ENCODE results near the gene BCOR.

DNA sequence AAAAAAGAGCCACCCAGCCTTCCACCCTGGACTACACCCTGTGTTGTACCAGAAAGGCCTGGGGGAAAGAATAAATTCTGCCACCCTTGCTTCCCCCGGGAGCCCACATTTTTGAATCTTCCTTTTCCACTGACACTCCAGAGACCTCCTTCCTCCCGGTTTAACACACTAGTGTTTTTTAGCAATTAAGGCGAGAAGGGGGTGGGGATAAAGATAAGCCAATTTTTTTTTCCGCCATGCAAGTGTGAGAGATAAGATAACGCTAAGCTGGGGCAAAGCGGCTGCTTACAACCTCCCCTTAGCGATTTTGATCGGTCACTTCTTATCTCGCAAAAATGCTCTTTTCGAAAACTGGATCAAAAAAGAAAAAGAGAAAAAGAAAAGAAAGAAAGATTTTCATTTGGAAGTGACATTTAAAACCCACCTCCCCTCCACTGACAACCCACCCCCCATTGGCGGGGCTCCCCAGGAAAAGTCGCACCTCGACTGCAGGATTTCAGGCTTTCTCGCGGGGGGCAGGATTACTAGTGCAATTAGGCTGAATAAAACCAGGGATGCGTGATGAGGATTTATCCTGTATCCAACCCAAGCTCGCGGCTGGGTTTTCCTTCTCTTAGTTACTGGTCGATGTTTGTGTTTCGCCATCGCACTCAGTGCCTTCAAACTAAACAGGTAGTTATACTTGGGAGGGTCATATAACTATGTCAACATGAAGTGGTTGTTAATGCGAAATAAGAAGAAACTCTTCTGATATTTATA, 6.0 kb upstream of the BCOR start:
- TF ChIP-seq, protein P1, sequence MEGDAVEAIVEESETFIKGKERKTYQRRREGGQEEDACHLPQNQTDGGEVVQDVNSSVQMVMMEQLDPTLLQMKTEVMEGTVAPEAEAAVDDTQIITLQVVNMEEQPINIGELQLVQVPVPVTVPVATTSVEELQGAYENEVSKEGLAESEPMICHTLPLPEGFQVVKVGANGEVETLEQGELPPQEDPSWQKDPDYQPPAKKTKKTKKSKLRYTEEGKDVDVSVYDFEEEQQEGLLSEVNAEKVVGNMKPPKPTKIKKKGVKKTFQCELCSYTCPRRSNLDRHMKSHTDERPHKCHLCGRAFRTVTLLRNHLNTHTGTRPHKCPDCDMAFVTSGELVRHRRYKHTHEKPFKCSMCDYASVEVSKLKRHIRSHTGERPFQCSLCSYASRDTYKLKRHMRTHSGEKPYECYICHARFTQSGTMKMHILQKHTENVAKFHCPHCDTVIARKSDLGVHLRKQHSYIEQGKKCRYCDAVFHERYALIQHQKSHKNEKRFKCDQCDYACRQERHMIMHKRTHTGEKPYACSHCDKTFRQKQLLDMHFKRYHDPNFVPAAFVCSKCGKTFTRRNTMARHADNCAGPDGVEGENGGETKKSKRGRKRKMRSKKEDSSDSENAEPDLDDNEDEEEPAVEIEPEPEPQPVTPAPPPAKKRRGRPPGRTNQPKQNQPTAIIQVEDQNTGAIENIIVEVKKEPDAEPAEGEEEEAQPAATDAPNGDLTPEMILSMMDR (IDR thresholded peaks at IDR 0.05), result no peak
- TF ChIP-seq POLR2A (IDR thresholded peaks at IDR 0.05), result no peak
